Endodermal cell (in vitro differentiated cells): ENCODE measurements around the gene CEP128. TPM values are rescaled to one million over a fixed set of nuclear protein-coding genes. Genes with fewer than 3 reads are reported as not detected.

ENCODE experiments used
- DNase-seq: peaks from one replicate; pipeline ENCODE4 v3.0.0-alpha.2; 2017
- H3K27ac ChIP-seq: 2 replicates; pipeline ENCODE4 v1.5.1; 2013; ENCODE audit warnings: mild to moderate bottlenecking, low read depth, low read length, moderate library complexity
- H3K27me3 ChIP-seq: 2 replicates; pipeline ENCODE4 v1.6.1; 2013; ENCODE audit warnings: mild to moderate bottlenecking, low read length, moderate library complexity; ENCODE audit not compliant: insufficient read depth, control insufficient read depth, poor library complexity, severe bottlenecking
- H3K36me3 ChIP-seq: 2 replicates; pipeline ENCODE4 v1.7.0; 2013; ENCODE audit warnings: mild to moderate bottlenecking, low read length, moderate library complexity; ENCODE audit not compliant: control insufficient read depth, insufficient read depth
- H3K4me1 ChIP-seq: one replicate; pipeline ENCODE4 v1.7.0; 2013; ENCODE audit warnings: low read length; ENCODE audit not compliant: control insufficient read depth, insufficient read depth
- H3K4me3 ChIP-seq: 2 replicates; pipeline ENCODE4 v1.5.1; 2013; ENCODE audit warnings: mild to moderate bottlenecking, low read length, moderate library complexity
- H3K9ac ChIP-seq: 2 replicates; pipeline ENCODE4 v1.6.1; 2013; ENCODE audit warnings: mild to moderate bottlenecking, low read length, moderate library complexity; ENCODE audit not compliant: poor library complexity, severe bottlenecking; ENCODE audit errors: extremely low read depth
- H3K9me3 ChIP-seq: 2 replicates; pipeline ENCODE4 v1.6.1; 2013; ENCODE audit warnings: mild to moderate bottlenecking, low read length, moderate library complexity; ENCODE audit not compliant: control insufficient read depth
- H3K27ac Mint-ChIP-seq: 2 replicates; pipeline ENCODE4 v1.8.0; 2020; ENCODE audit warnings: mixed read lengths
- H3K27me3 Mint-ChIP-seq: 2 replicates; pipeline ENCODE4 v1.8.0; 2021; ENCODE audit warnings: mild to moderate bottlenecking, mixed read lengths; ENCODE audit not compliant: insufficient read depth
- H3K36me3 Mint-ChIP-seq: 2 replicates; pipeline ENCODE4 v1.8.0; 2020; ENCODE audit warnings: low read depth, mixed read lengths
- H3K4me1 Mint-ChIP-seq: 2 replicates; pipeline ENCODE4 v1.8.0; 2020; ENCODE audit warnings: mixed read lengths
- H3K4me3 Mint-ChIP-seq: 2 replicates; pipeline ENCODE4 v1.8.0; 2020; ENCODE audit warnings: mild to moderate bottlenecking, moderate library complexity, mixed read lengths
- H3K9me3 Mint-ChIP-seq: 2 replicates; pipeline ENCODE4 v1.8.0; 2020; ENCODE audit warnings: mild to moderate bottlenecking, mixed read lengths
- CTCF ChIP-seq: fragments of 200-600 bp; sonication (generic); conservative IDR thresholded peaks from 2 replicates; pipeline ENCODE4 v1.5.0; 2021; ENCODE audit warnings: antibody characterized with exemption, mild to moderate bottlenecking
- WGBS, 2 experiments: methylation state at CpG; one replicate each; pipeline versions ENCODE4 v1.1.5 to v1.1.7; 2013; ENCODE audit warnings: missing lambda C conversion rate in 2 of 2, mixed read lengths in 1 of 2; ENCODE audit not compliant: insufficient coverage in 1 of 2, insufficient read length in 1 of 2; 5-methylcytosine and 5-hydroxymethylcytosine counted together
- total RNA-seq, 2 donors: library from RNA; stranded (reverse); fragmentation: NEBNext Ultra II Directional in 1 of 2; extraction: Animal tissue kit (Norgen Biotek cat#: 25700) in 1 of 2; gene quantifications; 2 replicates in 1 of 2; 3 replicates in 1 of 2; pipeline ENCODE4 v1.2.1, GENCODE V29; 2021

CEP128 gene
- total RNA-seq, 2 donors from 2014 or later, result 21.6 to 29.0 TPM

GRCh38 chr14:80465546-80466220, 475.9 kb downstream of the CEP128 start:
- H3K4me1 ChIP-seq, result no peaks in the 10 kb centered on the region
- H3K9me3 Mint-ChIP-seq, result peaks cover 17% of the 10 kb centered on the region
- H3K4me3 ChIP-seq, result no peak overlapping the region
- peak overlapping the region; percentile 14 for H3K27ac ChIP-seq
- no peak for TF ChIP-seq CTCF
- peaks cover 40% of the 10 kb centered on the region for H3K4me1 Mint-ChIP-seq
- H3K27ac Mint-ChIP-seq, result no peak overlapping the region
- H3K27me3 Mint-ChIP-seq, result peaks cover 91% of the 10 kb centered on the region
- H3K36me3 ChIP-seq, result no peaks in the 10 kb centered on the region
- 94% methylated on average over 6 to 7 of the region's 7 CpGs for WGBS, 2 experiments
- no peak overlapping the region for H3K9ac ChIP-seq
- H3K9me3 ChIP-seq, result peaks cover 24% of the 10 kb centered on the region
- H3K27me3 ChIP-seq, result peaks cover 82% of the 10 kb centered on the region
- no peak overlapping the region for H3K4me3 Mint-ChIP-seq
- no peak for DNase-seq
- H3K36me3 Mint-ChIP-seq, result no peaks in the 10 kb centered on the region

GRCh38 chr14:80464531-80465149, 476.9 kb downstream of the CEP128 start:
- 69 to 72% methylated on average over 14 to 15 of the region's 15 CpGs for WGBS, 2 experiments
- no peaks in the 10 kb centered on the region for H3K36me3 ChIP-seq

GRCh38 chr14:80456209-80456608, 485.3 kb downstream of the CEP128 start:
- Histone ChIP-seq H3K9me3 (peaks cover 3% of the 10 kb centered on the region), H3K4me1 (no peaks in the 10 kb centered on the region), H3K9ac (no peak overlapping the region), H3K36me3 (no peaks in the 10 kb centered on the region), H3K4me3 (no peak overlapping the region), H3K27ac (no peak overlapping the region), H3K27me3 (peaks cover 43% of the 10 kb centered on the region)
- DNase-seq, result no peak
- H3K9me3 Mint-ChIP-seq, result peaks cover 14% of the 10 kb centered on the region
- WGBS, 2 experiments, result 85% methylated on average over 1 of the region's 1 CpG; no CpG with 5 or more reads in 1 of the 2 experiments
- peaks cover 2% of the 10 kb centered on the region for H3K36me3 Mint-ChIP-seq
- H3K27ac Mint-ChIP-seq, result no peak overlapping the region
- H3K4me3 Mint-ChIP-seq, result no peak overlapping the region
- TF ChIP-seq CTCF, result no peak
- no peaks in the 10 kb centered on the region for H3K4me1 Mint-ChIP-seq
- H3K27me3 Mint-ChIP-seq, result peaks cover 52% of the 10 kb centered on the region

More at GRCh38 chr14:80464531-80465149, 476.9 kb downstream of the CEP128 start:
- Mint-ChIP-seq H3K27ac (no peak overlapping the region), H3K27me3 (peaks cover 90% of the 10 kb centered on the region), H3K4me3 (no peak overlapping the region), H3K4me1 (peaks cover 40% of the 10 kb centered on the region), H3K9me3 (peaks cover 17% of the 10 kb centered on the region), H3K36me3 (no peaks in the 10 kb centered on the region)
- no peak overlapping the region for H3K27ac ChIP-seq
- no peak overlapping the region for H3K9ac ChIP-seq
- TF ChIP-seq CTCF, result no peak
- no peak overlapping the region for H3K4me3 ChIP-seq
- DNase-seq, result peak; percentile 77
- H3K4me1 ChIP-seq, result no peaks in the 10 kb centered on the region
- peaks cover 17% of the 10 kb centered on the region for H3K9me3 ChIP-seq
- H3K27me3 ChIP-seq, result peaks cover 81% of the 10 kb centered on the region
